HCT116 (cell line): Measurements from ENCODE around the gene SUPT3H. TPM values are rescaled to one million over a fixed set of nuclear protein-coding genes. Genes with fewer than 3 reads are reported as not detected.

ENCODE experiments used
- ATAC-seq: fragments of 200-7000 bp; cut with Tn5 transposase; 2 replicates; pipeline ENCODE4 v1.9.1; 2020; ENCODE audit warnings: mild to moderate bottlenecking, moderate library complexity
- BruUV-seq: library from RNA; stranded (reverse); fragments of 400-500 nt; replicated peaks from 2 replicates; lab custom pipeline; 2021; lab: Mats Ljungman, UMichigan
- CTCF ChIA-PET: fragments of 300-600 bp; sonication (Branson Sonifier 250); formaldehyde crosslinking; loops from one replicate; lab custom pipeline; 2021; ENCODE audit warnings: antibody characterized with exemption; lab: Charles Lee
- POLR2A ChIA-PET: fragments of 300-600, 350-600 bp; sonication (Branson Sonifier 250); formaldehyde crosslinking; loops from one replicate; lab custom pipeline; 2021; ENCODE audit warnings: antibody characterized with exemption; lab: Charles Lee
- RAD21 ChIA-PET, 2 experiments: fragments of 300-600 bp; sonication (Branson Sonifier 250); formaldehyde crosslinking; loops; one replicate each; lab custom pipeline; 2023; ENCODE audit warnings: low total read pairs in 2 of 2; ENCODE audit not compliant: uncharacterized antibody in 2 of 2, unreplicated experiment in 2 of 2, low non-redundant PET in 1 of 2; lab: Charles Lee
- DNase-seq: peaks from one replicate; pipeline ENCODE4 v3.0.0-alpha.2; 2010; ENCODE audit warnings: low read depth, low spot score
- H2AFZ ChIP-seq: fragments of 200-600 bp; shearing (Covaris generic), sonication (generic); 2 replicates; pipeline ENCODE4 v1.6.1; 2017; ENCODE audit warnings: low read depth, mixed run types, mixed read lengths, antibody characterized with exemption, low read length; ENCODE audit not compliant: poor library complexity, severe bottlenecking
- H3K27ac ChIP-seq: 2 replicates; pipeline ENCODE4 v1.5.1; 2012; ENCODE audit warnings: low read depth, low read length
- H3K27me3 ChIP-seq: fragments of 200-600 bp; sonication (generic); 2 replicates; pipeline ENCODE4 v1.6.1; 2016; ENCODE audit warnings: mixed run types, low read length, mixed read lengths; ENCODE audit not compliant: insufficient read depth
- H3K36me3 ChIP-seq, 2 experiments: fragments of 200-500 bp in 1 of 2; fragments of 200-600 bp in 1 of 2; sonication (Bioruptor generic) in 1 of 2; sonication (generic) in 1 of 2; 2 replicates each; pipeline versions ENCODE4 v1.5.1 to v1.6.1; 2014 to 2016; ENCODE audit warnings: low read length in 2 of 2, inconsistent platforms in 1 of 2, mixed read lengths in 1 of 2, mixed run types in 1 of 2; ENCODE audit not compliant: insufficient read depth in 2 of 2, control insufficient read depth in 1 of 2
- H3K4me1 ChIP-seq, 2 experiments: fragments of 200-600 bp in 1 of 2; sonication (generic) in 1 of 2; 2 replicates each; pipeline versions ENCODE4 v1.5.1 to v1.6.1; 2012 to 2017; ENCODE audit warnings: low read length in 2 of 2, inconsistent platforms in 1 of 2, mild to moderate bottlenecking in 1 of 2, mixed read lengths in 1 of 2, mixed run types in 1 of 2, moderate library complexity in 1 of 2; ENCODE audit not compliant: insufficient read depth in 2 of 2, control insufficient read depth in 1 of 2
- H3K4me2 ChIP-seq: fragments of 200-600 bp; sonication (generic); 2 replicates; pipeline ENCODE4 v1.6.1; 2017; ENCODE audit warnings: mixed run types, low read length, mixed read lengths
- H3K4me3 ChIP-seq, 2 experiments: fragments of 200-600 bp in 1 of 2; sonication (generic) in 1 of 2; replicated peaks in 1 of 2; 2 replicates each; pipeline ENCODE4 v1.5.1; 2011 to 2016; ENCODE audit warnings: low read length in 2 of 2, control low read depth in 1 of 2, low read depth in 1 of 2, mild to moderate bottlenecking in 1 of 2, mixed read lengths in 1 of 2, mixed run types in 1 of 2
- H3K79me2 ChIP-seq: fragments of 200-600 bp; sonication (generic); 2 replicates; pipeline ENCODE4 v1.6.1; 2017; ENCODE audit warnings: mild to moderate bottlenecking, mixed run types, low read length, moderate library complexity, mixed read lengths; ENCODE audit not compliant: insufficient read depth
- H3K9ac ChIP-seq: fragments of 200-600 bp; sonication (generic); 2 replicates; pipeline ENCODE4 v1.6.1; 2016; ENCODE audit warnings: low read length, mixed read lengths
- H3K9me2 ChIP-seq: fragments of 200-600 bp; sonication (generic), shearing (Covaris generic); 2 replicates; pipeline ENCODE4 v1.6.1; 2017; ENCODE audit warnings: mixed run types, mild to moderate bottlenecking, moderate library complexity; ENCODE audit not compliant: insufficient read depth
- H3K9me3 ChIP-seq, 2 experiments: fragments of 200-500 bp in 1 of 2; fragments of 200-600 bp in 1 of 2; sonication (Bioruptor generic) in 1 of 2; sonication (generic) in 1 of 2; 2 replicates each; pipeline ENCODE4 v1.6.1; 2014 to 2017; ENCODE audit warnings: low read length in 2 of 2, mixed read lengths in 2 of 2, inconsistent platforms in 1 of 2, low read depth in 1 of 2, mild to moderate bottlenecking in 1 of 2, mixed run types in 1 of 2, moderate library complexity in 1 of 2; ENCODE audit not compliant: control insufficient read depth in 1 of 2, insufficient read depth in 1 of 2
- H4K20me1 ChIP-seq: fragments of 200-600 bp; sonication (generic), shearing (Covaris generic); 2 replicates; pipeline ENCODE4 v1.6.1; 2017; ENCODE audit warnings: mixed run types, mild to moderate bottlenecking, moderate library complexity; ENCODE audit not compliant: insufficient read depth
- CBX3 ChIP-seq: IDR thresholded peaks from 2 replicates; pipeline ENCODE4 v1.6.1; 2012; ENCODE audit warnings: low read depth
- EGR1 ChIP-seq: IDR thresholded peaks from 2 replicates; pipeline ENCODE4 v1.6.1; 2012; ENCODE audit warnings: low read depth
- EZH2 ChIP-seq: fragments of 200-600 bp; sonication (generic); IDR thresholded peaks from 2 replicates; pipeline ENCODE4 v1.6.1; 2017; ENCODE audit warnings: antibody characterized with exemption, mixed run types
- EZH2phosphoT487 ChIP-seq: fragments of 200-600 bp; IDR thresholded peaks from 2 replicates; pipeline ENCODE4 v1.6.1; 2018; ENCODE audit warnings: antibody characterized with exemption, borderline replicate concordance
- FOSL1 ChIP-seq: IDR thresholded peaks from 2 replicates; pipeline ENCODE4 v1.6.1; 2012; ENCODE audit warnings: low read depth
- JUND ChIP-seq: IDR thresholded peaks from 2 replicates; pipeline ENCODE4 v1.6.1; 2012
- POLR2AphosphoS5 ChIP-seq: IDR thresholded peaks from 2 replicates; pipeline ENCODE4 v1.6.1; 2011; ENCODE audit warnings: mild to moderate bottlenecking, low read depth, low read length, moderate library complexity
- SIN3A ChIP-seq: IDR thresholded peaks from 2 replicates; pipeline ENCODE4 v1.6.1; 2012; ENCODE audit warnings: low read depth
- SRF ChIP-seq: IDR thresholded peaks from 2 replicates; pipeline ENCODE4 v1.6.1; 2012; ENCODE audit warnings: low read depth
- TCF7L2 ChIP-seq: IDR thresholded peaks from 2 replicates; pipeline ENCODE4 v1.7.0; 2011; ENCODE audit warnings: borderline replicate concordance, inconsistent platforms; ENCODE audit not compliant: insufficient read depth, insufficient read length; ENCODE audit errors: extremely low read depth
- YY1 ChIP-seq: IDR thresholded peaks from 2 replicates; pipeline ENCODE4 v1.6.1; 2011; ENCODE audit warnings: low read length, low read depth, moderate library complexity, mild to moderate bottlenecking; ENCODE audit not compliant: insufficient replicate concordance; ENCODE audit errors: extremely low read depth
- ZNF274 ChIP-seq: fragments of 200-500 bp; sonication (Bioruptor generic); IDR thresholded peaks from 2 replicates; pipeline ENCODE4 v1.6.1; 2014; ENCODE audit warnings: mild to moderate bottlenecking, low read depth, low read length, inconsistent platforms
- intact Hi-C: fragments of 100-400 bp; cut with micrococcal nuclease; formaldehyde crosslinking; loops from 2 replicates; pipeline ENCODE4 v1.10.0; 2022
- total RNA-seq: library from RNA; stranded (reverse); gene quantifications from one replicate; pipeline ENCODE4 v1.2.1, GENCODE V29; 2021; ENCODE audit not compliant: unreplicated experiment
- TF ChIP-seq, protein P1 (sequence below): IDR thresholded peaks from 2 replicates; pipeline ENCODE4 v1.6.1; 2012

The SUPT3H gene
- total RNA-seq, 1 experiment from 2014 or later = 7.4 TPM

- Histone ChIP-seq H4K20me1 (no peaks in the 10 kb centered on the region), H3K27me3 (no peaks in the 10 kb centered on the region), H3K4me1 (no peaks in the 10 kb centered on the region), H3K79me2 (no peaks in the 10 kb centered on the region), H3K27ac (no peak overlapping the region), H3K4me3 (no peak overlapping the region), H3K9me3 (peaks cover 0 to 6% of the 10 kb centered on the region in 2 experiments; a peak in 1 of 4 replicates), H3K36me3 (no peaks in the 10 kb centered on the region), H3K9me2 (no peaks in the 10 kb centered on the region), H3K4me2 (no peak overlapping the region), H2AFZ (no peak overlapping the region), H3K9ac (no peak overlapping the region)
- no TSS peak for BruUV-seq
- TF ChIP-seq JUND = no peak
- ChIA-PET RAD21 (no interaction called here), CTCF (no interaction called here), POLR2A (no interaction called here)
- no peak for ATAC-seq
- DNase-seq = no peak
- intact Hi-C loops = no loop called here
Observed at GRCh38 chr6:45206793-45207492, 170.8 kb downstream of the SUPT3H start.

- no peaks in the 10 kb centered on the region for H3K79me2 ChIP-seq
- ATAC-seq (no peak), DNase-seq (no peak)
- ChIA-PET RAD21 (no interaction called here), CTCF (no interaction called here), POLR2A (no interaction called here)
- no peak overlapping the region for H3K9ac ChIP-seq
- H3K27ac ChIP-seq = no peak overlapping the region
- H3K9me2 ChIP-seq = no peaks in the 10 kb centered on the region
- TF ChIP-seq, protein P1, sequence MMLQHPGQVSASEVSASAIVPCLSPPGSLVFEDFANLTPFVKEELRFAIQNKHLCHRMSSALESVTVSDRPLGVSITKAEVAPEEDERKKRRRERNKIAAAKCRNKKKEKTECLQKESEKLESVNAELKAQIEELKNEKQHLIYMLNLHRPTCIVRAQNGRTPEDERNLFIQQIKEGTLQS = no peak
- TF ChIP-seq ZNF274 (no peak), CBX3 (no peak), FOSL1 (no peak), YY1 (no peak), TCF7L2 (no peak), EZH2 (no peak), SRF (no peak), EGR1 (no peak), EZH2phosphoT487 (no peak), POLR2AphosphoS5 (no peak), SIN3A (no peak)
- H3K4me3 ChIP-seq = no peak overlapping the region
- H3K27me3 ChIP-seq = no peaks in the 10 kb centered on the region
- no TSS peak for BruUV-seq
- no peaks in the 10 kb centered on the region; a peak in 1 of 4 replicates for H3K4me1 ChIP-seq
- no peak overlapping the region for H3K4me2 ChIP-seq
- H4K20me1 ChIP-seq = no peaks in the 10 kb centered on the region
- H3K36me3 ChIP-seq = no peaks in the 10 kb centered on the region
- H3K9me3 ChIP-seq = no peaks in the 10 kb centered on the region
- H2AFZ ChIP-seq = no peak overlapping the region
- intact Hi-C loops = no loop called here
Observed at GRCh38 chr6:45201484-45201883, 176.2 kb downstream of the SUPT3H start.
